Measurements from ENCODE around the gene UGGT2. TPM values are rescaled to one million over a fixed set of nuclear protein-coding genes. Genes with fewer than 3 reads are reported as not detected.
"Not testable (repeated sequence)": the region's sequence is repeated elsewhere in the genome, so short reads cannot be mapped to it uniquely, and the experiment has no call there.

The UGGT2 gene
- total RNA-seq, 2 donors from 2014 or later: 0.04 TPM; not detected in 1

GRCh38 chr13:95950103-95950502 is 103.1 kb downstream of the UGGT2 start:
- Mint-ChIP-seq H3K9me3 (peaks cover 4% of the 10 kb centered on the region in 2 donors), H3K36me3 (no peaks in the 10 kb centered on the region), H3K27ac (no peak overlapping the region)
- DNase-seq (ENCODE audit: low spot score in 2 of 2): no peak
- ATAC-seq: no peak

GRCh38 chr13:95948656-95949055 is 104.5 kb downstream of the UGGT2 start:
- Mint-ChIP-seq H3K9me3 (peaks cover 4% of the 10 kb centered on the region in 2 donors), H3K36me3 (no peaks in the 10 kb centered on the region), H3K27ac (no peak overlapping the region)
- no peak for DNase-seq (ENCODE audit: low spot score in 2 of 2)
- no peak for ATAC-seq

- no peak overlapping the region for H3K27ac Mint-ChIP-seq
- ATAC-seq: no peak
- DNase-seq (ENCODE audit: low spot score in 2 of 2): no peak
- H3K36me3 Mint-ChIP-seq: no peaks in the 10 kb centered on the region
- peaks cover 5 to 7% of the 10 kb centered on the region in 2 donors for H3K9me3 Mint-ChIP-seq
Measured at GRCh38 chr13:95937714-95938320, 115.4 kb downstream of the UGGT2 start.

GRCh38 chr13:95931300-95932025 is 121.7 kb downstream of the UGGT2 start:
- no peak overlapping the region for H3K27ac Mint-ChIP-seq
- ATAC-seq: no peak
- H3K36me3 Mint-ChIP-seq: peaks cover 5 to 14% of the 10 kb centered on the region in 2 donors
- peaks cover 17 to 26% of the 10 kb centered on the region in 2 donors for H3K9me3 Mint-ChIP-seq
- no peak for DNase-seq (ENCODE audit: low spot score in 2 of 2)

- no peak for DNase-seq (ENCODE audit: low spot score in 2 of 2)
- Mint-ChIP-seq H3K9me3 (peaks cover 14 to 26% of the 10 kb centered on the region in 2 donors), H3K36me3 (peaks cover 5 to 14% of the 10 kb centered on the region in 2 donors), H3K27ac (no peak overlapping the region)
- no peak for ATAC-seq
Measured at GRCh38 chr13:95929430-95929829, 123.8 kb downstream of the UGGT2 start.

- H3K9me3 Mint-ChIP-seq: peaks cover 14 to 26% of the 10 kb centered on the region in 2 donors
- DNase-seq (ENCODE audit: low spot score in 2 of 2); ATAC-seq; H3K27ac Mint-ChIP-seq: not testable (repeated sequence)
- peaks cover 5 to 14% of the 10 kb centered on the region in 2 donors for H3K36me3 Mint-ChIP-seq
Measured at GRCh38 chr13:95928367-95928906, 124.8 kb downstream of the UGGT2 start.

- DNase-seq (ENCODE audit: low spot score in 2 of 2) (no peak), ATAC-seq (no peak)
- Mint-ChIP-seq H3K27ac (no peak overlapping the region), H3K9me3 (peaks cover 10 to 17% of the 10 kb centered on the region in 2 donors), H3K36me3 (peaks cover 5 to 14% of the 10 kb centered on the region in 2 donors)
Measured at GRCh38 chr13:95926231-95926630, 127.0 kb downstream of the UGGT2 start.

GRCh38 chr13:95924389-95924994 is 128.7 kb downstream of the UGGT2 start:
- H3K36me3 Mint-ChIP-seq: peaks cover 1 to 3% of the 10 kb centered on the region in 2 donors
- DNase-seq (ENCODE audit: low spot score in 2 of 2): no peak
- ATAC-seq: no peak

GRCh38 chr13:95921485-95921884 is 131.7 kb downstream of the UGGT2 start:
- H3K27ac Mint-ChIP-seq: no peak overlapping the region
- H3K36me3 Mint-ChIP-seq: peaks cover 0 to 3% of the 10 kb centered on the region in 2 donors
- H3K9me3 Mint-ChIP-seq: peaks cover 0 to 17% of the 10 kb centered on the region in 2 donors
- no peak for DNase-seq (ENCODE audit: low spot score in 2 of 2)
- ATAC-seq: no peak

More at GRCh38 chr13:95924389-95924994, 128.7 kb downstream of the UGGT2 start:
- peaks cover 4% of the 10 kb centered on the region in 2 donors for H3K9me3 Mint-ChIP-seq
- H3K27ac Mint-ChIP-seq: no peak overlapping the region

GRCh38 chr13:95920485-95920884 is 132.7 kb downstream of the UGGT2 start:
- ATAC-seq (no peak), DNase-seq (ENCODE audit: low spot score in 2 of 2) (no peak)
- H3K36me3 Mint-ChIP-seq: peaks cover 0 to 6% of the 10 kb centered on the region in 2 donors

GRCh38 chr13:95918860-95919259 is 134.3 kb downstream of the UGGT2 start:
- H3K27ac Mint-ChIP-seq: no peak overlapping the region
- DNase-seq (ENCODE audit: low spot score in 2 of 2): no peak
- peaks cover 0 to 6% of the 10 kb centered on the region in 2 donors for H3K36me3 Mint-ChIP-seq
- H3K9me3 Mint-ChIP-seq: peaks cover 0 to 18% of the 10 kb centered on the region in 2 donors
- no peak for ATAC-seq

More at GRCh38 chr13:95920485-95920884, 132.7 kb downstream of the UGGT2 start:
- Mint-ChIP-seq H3K27ac (no peak overlapping the region), H3K9me3 (peaks cover 0 to 18% of the 10 kb centered on the region in 2 donors)

GRCh38 chr13:95914991-95915501 is 138.2 kb downstream of the UGGT2 start:
- no peak for ATAC-seq
- Mint-ChIP-seq H3K27ac (no peak overlapping the region), H3K36me3 (peaks cover 0 to 11% of the 10 kb centered on the region in 2 donors), H3K9me3 (peaks cover 5 to 29% of the 10 kb centered on the region in 2 donors)
- DNase-seq (ENCODE audit: low spot score in 2 of 2): no peak

- Mint-ChIP-seq H3K9me3 (peaks cover 5 to 11% of the 10 kb centered on the region in 2 donors), H3K36me3 (peaks cover 0 to 5% of the 10 kb centered on the region in 2 donors), H3K27ac (no peak overlapping the region)
- DNase-seq (ENCODE audit: low spot score in 2 of 2) (no peak), ATAC-seq (no peak)
Measured at GRCh38 chr13:95906999-95907398, 146.2 kb downstream of the UGGT2 start.

- DNase-seq (ENCODE audit: low spot score in 2 of 2): no peak
- Mint-ChIP-seq H3K27ac (no peak overlapping the region), H3K9me3 (peaks cover 0 to 9% of the 10 kb centered on the region in 2 donors), H3K36me3 (no peaks in the 10 kb centered on the region)
- no peak for ATAC-seq
Measured at GRCh38 chr13:95903569-95903968, 149.6 kb downstream of the UGGT2 start.

- Mint-ChIP-seq H3K9me3 (peaks cover 0 to 5% of the 10 kb centered on the region in 2 donors), H3K27ac (no peak overlapping the region), H3K36me3 (no peaks in the 10 kb centered on the region)
- DNase-seq (ENCODE audit: low spot score in 2 of 2) (no peak), ATAC-seq (no peak)
Measured at GRCh38 chr13:95902741-95903140, 150.5 kb downstream of the UGGT2 start.

- ATAC-seq: no peak
- H3K9me3 Mint-ChIP-seq: peaks cover 0 to 4% of the 10 kb centered on the region in 2 donors
- no peaks in the 10 kb centered on the region for H3K36me3 Mint-ChIP-seq
- no peak overlapping the region for H3K27ac Mint-ChIP-seq
- no peak for DNase-seq (ENCODE audit: low spot score in 2 of 2)
Measured at GRCh38 chr13:95898256-95898655, 154.9 kb downstream of the UGGT2 start.

GRCh38 chr13:95896301-95896700 is 156.9 kb downstream of the UGGT2 start:
- DNase-seq (ENCODE audit: low spot score in 2 of 2): no peak
- Mint-ChIP-seq H3K9me3 (no peaks in the 10 kb centered on the region), H3K36me3 (no peaks in the 10 kb centered on the region), H3K27ac (no peak overlapping the region)
- no peak for ATAC-seq
